ENCODE results near the gene RRP9.

RRP9 gene

GRCh38 chr3:51945031-51945840, 3.5 kb upstream of the RRP9 start:
- Histone ChIP-seq H3K4me2 (ENCODE audit: low read depth, low read length, poor library complexity, severe bottlenecking) (no peak overlapping the region), H3K9ac (ENCODE audit: low read depth, low read length, poor library complexity, severe bottlenecking) (no peak overlapping the region)

GRCh38 chr3:51944451-51945021, 2.8 kb upstream of the RRP9 start:
- Histone ChIP-seq H3K79me2 (ENCODE audit: insufficient read depth, low read length) (peaks cover 19% of the 10 kb centered on the region), H3K9me2 (replicated peaks; ENCODE audit: low read depth, low read length) (no peaks in the 10 kb centered on the region), H3F3A (ENCODE audit: low read depth) (no peaks in the 10 kb centered on the region), H3K9ac (ENCODE audit: low read depth, low read length, poor library complexity, severe bottlenecking) (peak overlapping the region; percentile 93), H3K9me3 (ENCODE audit: insufficient read depth, low read depth, low read length) (no peaks in the 10 kb centered on the region), H3K4me1 (ENCODE audit: insufficient read depth, low read length, poor library complexity, severe bottlenecking) (peaks cover 28% of the 10 kb centered on the region), H4K20me1 (ENCODE audit: insufficient read depth, low read length, poor library complexity, severe bottlenecking) (peaks cover 4% of the 10 kb centered on the region), H2AFZ (ENCODE audit: low read length) (no peak overlapping the region), H3K36me3 (ENCODE audit: insufficient read depth, low read length) (no peaks in the 10 kb centered on the region), H3K4me2 (ENCODE audit: low read depth, low read length, poor library complexity, severe bottlenecking) (no peak overlapping the region), H3K4me3 (ENCODE audit: low read length, poor library complexity, severe bottlenecking) (no peak overlapping the region), H3K27me3 (ENCODE audit: insufficient read depth, low read length, poor library complexity, severe bottlenecking) (no peaks in the 10 kb centered on the region)
- TF ChIP-seq EZH2phosphoT487 (IDR thresholded peaks at IDR 0.05; ENCODE audit: borderline replicate concordance) (no peak), CTCF (conservative IDR thresholded peaks at IDR 0.05; ENCODE audit: low read length) (no peak)

More at GRCh38 chr3:51945031-51945840, 3.5 kb upstream of the RRP9 start:
- no peak for TF ChIP-seq EZH2phosphoT487 (IDR thresholded peaks at IDR 0.05; ENCODE audit: borderline replicate concordance)
- peaks cover 23% of the 10 kb centered on the region for H3K4me1 ChIP-seq (ENCODE audit: insufficient read depth, low read length, poor library complexity, severe bottlenecking)
- peaks cover 4% of the 10 kb centered on the region for H4K20me1 ChIP-seq (ENCODE audit: insufficient read depth, low read length, poor library complexity, severe bottlenecking)
- H3K36me3 ChIP-seq (ENCODE audit: insufficient read depth, low read length): no peaks in the 10 kb centered on the region
- H3K79me2 ChIP-seq (ENCODE audit: insufficient read depth, low read length): peaks cover 13% of the 10 kb centered on the region
- no peak overlapping the region for H2AFZ ChIP-seq (ENCODE audit: low read length)
- H3K4me3 ChIP-seq (ENCODE audit: low read length, poor library complexity, severe bottlenecking): no peak overlapping the region
- no peaks in the 10 kb centered on the region for H3K9me2 ChIP-seq (replicated peaks; ENCODE audit: low read depth, low read length)
- no peaks in the 10 kb centered on the region for H3K27me3 ChIP-seq (ENCODE audit: insufficient read depth, low read length, poor library complexity, severe bottlenecking)
- H3K9me3 ChIP-seq (ENCODE audit: insufficient read depth, low read depth, low read length): no peaks in the 10 kb centered on the region
- no peaks in the 10 kb centered on the region for H3F3A ChIP-seq (ENCODE audit: low read depth)

- Histone ChIP-seq H3K4me1 (ENCODE audit: insufficient read depth, low read length, poor library complexity, severe bottlenecking) (peaks cover 28% of the 10 kb centered on the region), H3K36me3 (ENCODE audit: insufficient read depth, low read length) (no peaks in the 10 kb centered on the region), H3K9me2 (replicated peaks; ENCODE audit: low read depth, low read length) (no peaks in the 10 kb centered on the region), H3K79me2 (ENCODE audit: insufficient read depth, low read length) (peaks cover 23% of the 10 kb centered on the region), H3F3A (ENCODE audit: low read depth) (no peaks in the 10 kb centered on the region), H3K4me3 (ENCODE audit: low read length, poor library complexity, severe bottlenecking) (peak overlapping the region; percentile 81), H2AFZ (ENCODE audit: low read length) (no peak overlapping the region), H3K27me3 (ENCODE audit: insufficient read depth, low read length, poor library complexity, severe bottlenecking) (no peaks in the 10 kb centered on the region), H3K9me3 (ENCODE audit: insufficient read depth, low read depth, low read length) (no peaks in the 10 kb centered on the region), H3K9ac (ENCODE audit: low read depth, low read length, poor library complexity, severe bottlenecking) (peak overlapping the region; percentile 93), H3K4me2 (ENCODE audit: low read depth, low read length, poor library complexity, severe bottlenecking) (peak overlapping the region; percentile 84), H4K20me1 (ENCODE audit: insufficient read depth, low read length, poor library complexity, severe bottlenecking) (peaks cover 4% of the 10 kb centered on the region)
- no peak for TF ChIP-seq EZH2phosphoT487 (IDR thresholded peaks at IDR 0.05; ENCODE audit: borderline replicate concordance)
- TF ChIP-seq CTCF (conservative IDR thresholded peaks at IDR 0.05; ENCODE audit: low read length): no peak
Measured at GRCh38 chr3:51943451-51944391, 2.0 kb upstream of the RRP9 start.

All from Loucy (cell line).